Stimulated activated CD8-positive, alpha-beta memory T cell treated with anti-CD3 and anti-CD28 coated beads, Interleukin-15, amount 100 ng/mL, for 1 hour (primary cell): ENCODE data around the gene HNF1A.
"Not testable (repeated sequence)": the region's sequence is repeated elsewhere in the genome, so short reads cannot be mapped to it uniquely, and the experiment has no call there.

Source experiments
- DNase-seq: peaks from one replicate; pipeline ENCODE4 v3.0.0-alpha.2; 2020; ENCODE audit warnings: low read depth

HNF1A gene

GRCh38 chr12:121011820-121012219 lies 33.5 kb downstream of the HNF1A start:
- no peak for DNase-seq

GRCh38 chr12:121013715-121014114 lies 35.4 kb downstream of the HNF1A start:
- DNase-seq, result no peak

GRCh38 chr12:121015825-121016766 lies 37.8 kb downstream of the HNF1A start, which contains the start of gene C12orf43:
Gene C12orf43, minus strand, starts transcription at chr12:121016487. Its CDS starts 13 bp downstream, at chr12:121016474.
- peak; percentile 90 for DNase-seq

- no peak for DNase-seq
These were observed 39.7 kb downstream of the HNF1A start for GRCh38 chr12:121017966-121018491.

- no peak for DNase-seq
These were observed 40.7 kb downstream of the HNF1A start for GRCh38 chr12:121018860-121019617.

- no peak for DNase-seq
These were observed 43.4 kb downstream of the HNF1A start for GRCh38 chr12:121021754-121022153.

- DNase-seq, result no peak
These were observed 44.4 kb downstream of the HNF1A start for GRCh38 chr12:121022713-121023112.

- no peak for DNase-seq
These were observed 45.5 kb downstream of the HNF1A start for GRCh38 chr12:121023799-121024198.

- no peak for DNase-seq
These were observed 47.3 kb downstream of the HNF1A start for GRCh38 chr12:121025442-121026226.

GRCh38 chr12:121026274-121027045 lies 48.1 kb downstream of the HNF1A start:
- no peak for DNase-seq

- no peak for DNase-seq
These were observed 52.4 kb downstream of the HNF1A start for GRCh38 chr12:121030576-121031212.

GRCh38 chr12:121033625-121034349 lies 55.4 kb downstream of the HNF1A start:
- no peak for DNase-seq

- no peak for DNase-seq
These were observed 56.4 kb downstream of the HNF1A start for GRCh38 chr12:121034616-121035305.

- no peak for DNase-seq
These were observed 58.5 kb downstream of the HNF1A start for GRCh38 chr12:121036810-121037326.

- peak; percentile 45 for DNase-seq
These were observed 60.7 kb downstream of the HNF1A start, which contains the start of gene OASL for GRCh38 chr12:121038861-121039668. Gene OASL, minus strand, starts transcription at chr12:121039246. Its CDS starts 275 bp downstream, at chr12:121038971.

- no peak for DNase-seq
These were observed 64.7 kb downstream of the HNF1A start for GRCh38 chr12:121043067-121043466.

- DNase-seq, result not testable (repeated sequence)
These were observed 69.1 kb downstream of the HNF1A start for GRCh38 chr12:121047400-121047799.

GRCh38 chr12:121048442-121048841 lies 70.1 kb downstream of the HNF1A start:
- no peak for DNase-seq
